T-helper 1 cell treated with Interleukin-12 subunit alpha and Interleukin-12 subunit beta and Interleukin-4 antibody, amounts not matched to agents 30 ng/mL and 1 ng/mL, for 36 hours (primary cell): ENCODE results near the gene GALR2. TPM values are rescaled to one million over a fixed set of nuclear protein-coding genes. Genes with fewer than 3 reads are reported as not detected.

Experiments used
- intact Hi-C: fragments of 100-400 bp; cut with micrococcal nuclease; formaldehyde crosslinking; loops from one replicate; pipeline ENCODE4 v1.15.1; 2024
- total RNA-seq: library from RNA; stranded (reverse); gene quantifications from 2 replicates; pipeline ENCODE4 v1.2.3, GENCODE V29; 2022

Gene GALR2
- total RNA-seq, 1 donor from 2014 or later: 0.86 TPM

- intact Hi-C loops: loop anchor here (10.0 kb wide), 1 partner anchor 174 kb away; the partner anchor contains the start of gene MRPL38
These were observed 4.4 kb downstream of the GALR2 start, which contains the start of gene ZACN for GRCh38 chr17:76078860-76079534. Gene ZACN (plus strand): TSS chr17:76079182. CDS start chr17:76079265, 83 bp downstream.

GRCh38 chr17:76079535-76079955 is 5.0 kb downstream of the GALR2 start:
- intact Hi-C loops: loop anchor here (10.0 kb wide), 1 partner anchor 175 kb away; the partner anchor contains the start of gene MRPL38

GRCh38 chr17:76079956-76080767 is 5.6 kb downstream of the GALR2 start:
- intact Hi-C loops: loop anchor here (10.0 kb wide), 1 partner anchor 175 kb away; the partner anchor contains the start of gene MRPL38

GRCh38 chr17:76080768-76081287 is 6.2 kb downstream of the GALR2 start:
- intact Hi-C loops: no loop called here

- intact Hi-C loops: no loop called here
These were observed 7.0 kb downstream of the GALR2 start for GRCh38 chr17:76081295-76082210.

- intact Hi-C loops: no loop called here
These were observed 8.0 kb downstream of the GALR2 start for GRCh38 chr17:76082326-76083251.

GRCh38 chr17:76083536-76084182 is 9.1 kb downstream of the GALR2 start:
- intact Hi-C loops: no loop called here

GRCh38 chr17:76085066-76085730 is 10.6 kb downstream of the GALR2 start:
- intact Hi-C loops: no loop called here

GRCh38 chr17:76085731-76086366 is 11.3 kb downstream of the GALR2 start:
- intact Hi-C loops: no loop called here

GRCh38 chr17:76086384-76086783 is 11.8 kb downstream of the GALR2 start:
- intact Hi-C loops: no loop called here

- intact Hi-C loops: no loop called here
These were observed 12.9 kb downstream of the GALR2 start for GRCh38 chr17:76087531-76087930.

GRCh38 chr17:76088041-76088867 is 13.7 kb downstream of the GALR2 start:
- intact Hi-C loops: no loop called here

- intact Hi-C loops: no loop called here
These were observed 14.4 kb downstream of the GALR2 start for GRCh38 chr17:76088868-76089576.

- intact Hi-C loops: no loop called here
These were observed 15.3 kb downstream of the GALR2 start for GRCh38 chr17:76089680-76090516.

GRCh38 chr17:76090517-76091129 is 16.0 kb downstream of the GALR2 start:
- intact Hi-C loops: no loop called here
